IMR-90 (cell line): Measurements from ENCODE around the gene GAMT.

Experiments used
- MAZ ChIP-seq: IDR thresholded peaks from 2 replicates; pipeline ENCODE4 v1.6.1; 2012; ENCODE audit warnings: low read depth, mild to moderate bottlenecking, low read length, improper control_type of control experiment, moderate library complexity, borderline replicate concordance
- MXI1 ChIP-seq: IDR thresholded peaks from 2 replicates; pipeline ENCODE4 v1.6.1; 2012; ENCODE audit warnings: low read depth, mild to moderate bottlenecking, low read length, moderate library complexity, borderline replicate concordance
- POLR2A ChIP-seq: IDR thresholded peaks from 2 replicates; pipeline ENCODE4 v1.6.1; 2012; ENCODE audit warnings: mild to moderate bottlenecking, low read depth, low read length
- RAD21 ChIP-seq: IDR thresholded peaks from 2 replicates; pipeline ENCODE4 v1.6.1; 2012; ENCODE audit warnings: low read length, improper control_type of control experiment
- RCOR1 ChIP-seq: IDR thresholded peaks from 2 replicates; pipeline ENCODE4 v1.6.1; 2012; ENCODE audit warnings: mild to moderate bottlenecking, low read length, improper control_type of control experiment; ENCODE audit not compliant: insufficient replicate concordance
- RFX5 ChIP-seq: IDR thresholded peaks from 2 replicates; pipeline ENCODE4 v1.8.0; 2012; ENCODE audit warnings: low read depth, mild to moderate bottlenecking, low read length, moderate library complexity
- SMC3 ChIP-seq: fragments of 150-350 bp; IDR thresholded peaks from 2 replicates; pipeline ENCODE4 v1.6.1; 2016; ENCODE audit warnings: low read depth, mild to moderate bottlenecking, antibody characterized with exemption, low read length, moderate library complexity
- TF ChIP-seq, protein P1 (sequence below): conservative IDR thresholded peaks from 2 replicates; pipeline ENCODE4 v1.5.1; 2012; ENCODE audit warnings: mild to moderate bottlenecking, low read depth, low read length, improper control_type of control experiment
- TF ChIP-seq, protein P2 (sequence below): fragments of 150-350 bp; IDR thresholded peaks from 2 replicates; pipeline ENCODE4 v1.6.1; 2017; ENCODE audit warnings: mild to moderate bottlenecking, antibody characterized with exemption, low read length, low read depth
- TF ChIP-seq, protein P3 (sequence below): fragments of 150-350 bp; IDR thresholded peaks from 2 replicates; pipeline ENCODE4 v1.6.1; 2016; ENCODE audit warnings: low read depth, mild to moderate bottlenecking, low read length, moderate library complexity, borderline replicate concordance

DNA sequence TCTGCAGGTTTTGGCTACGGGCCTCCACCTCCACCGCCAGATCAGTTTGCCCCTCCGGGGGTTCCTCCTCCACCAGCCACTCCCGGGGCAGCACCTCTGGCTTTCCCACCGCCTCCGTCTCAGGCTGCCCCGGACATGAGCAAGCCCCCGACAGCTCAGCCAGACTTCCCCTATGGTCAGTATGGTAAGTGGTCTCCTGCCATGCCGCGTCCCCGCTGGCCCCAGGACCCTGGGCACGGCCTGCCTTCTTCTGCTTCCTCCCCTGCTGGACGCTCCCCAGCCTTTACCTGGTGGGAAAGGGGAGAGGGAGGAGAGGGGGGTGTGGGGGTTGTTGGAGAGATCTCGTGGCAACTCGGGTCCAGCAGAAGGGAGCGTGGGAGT, 31.2 kb upstream of the GAMT start:
- TF ChIP-seq POLR2A (no peak), SMC3 (no peak), MAZ (no peak), MXI1 (no peak), RCOR1 (no peak), RAD21 (no peak), RFX5 (no peak)
- TF ChIP-seq, protein P1, sequence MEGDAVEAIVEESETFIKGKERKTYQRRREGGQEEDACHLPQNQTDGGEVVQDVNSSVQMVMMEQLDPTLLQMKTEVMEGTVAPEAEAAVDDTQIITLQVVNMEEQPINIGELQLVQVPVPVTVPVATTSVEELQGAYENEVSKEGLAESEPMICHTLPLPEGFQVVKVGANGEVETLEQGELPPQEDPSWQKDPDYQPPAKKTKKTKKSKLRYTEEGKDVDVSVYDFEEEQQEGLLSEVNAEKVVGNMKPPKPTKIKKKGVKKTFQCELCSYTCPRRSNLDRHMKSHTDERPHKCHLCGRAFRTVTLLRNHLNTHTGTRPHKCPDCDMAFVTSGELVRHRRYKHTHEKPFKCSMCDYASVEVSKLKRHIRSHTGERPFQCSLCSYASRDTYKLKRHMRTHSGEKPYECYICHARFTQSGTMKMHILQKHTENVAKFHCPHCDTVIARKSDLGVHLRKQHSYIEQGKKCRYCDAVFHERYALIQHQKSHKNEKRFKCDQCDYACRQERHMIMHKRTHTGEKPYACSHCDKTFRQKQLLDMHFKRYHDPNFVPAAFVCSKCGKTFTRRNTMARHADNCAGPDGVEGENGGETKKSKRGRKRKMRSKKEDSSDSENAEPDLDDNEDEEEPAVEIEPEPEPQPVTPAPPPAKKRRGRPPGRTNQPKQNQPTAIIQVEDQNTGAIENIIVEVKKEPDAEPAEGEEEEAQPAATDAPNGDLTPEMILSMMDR, result no peak
- TF ChIP-seq, protein P2, sequence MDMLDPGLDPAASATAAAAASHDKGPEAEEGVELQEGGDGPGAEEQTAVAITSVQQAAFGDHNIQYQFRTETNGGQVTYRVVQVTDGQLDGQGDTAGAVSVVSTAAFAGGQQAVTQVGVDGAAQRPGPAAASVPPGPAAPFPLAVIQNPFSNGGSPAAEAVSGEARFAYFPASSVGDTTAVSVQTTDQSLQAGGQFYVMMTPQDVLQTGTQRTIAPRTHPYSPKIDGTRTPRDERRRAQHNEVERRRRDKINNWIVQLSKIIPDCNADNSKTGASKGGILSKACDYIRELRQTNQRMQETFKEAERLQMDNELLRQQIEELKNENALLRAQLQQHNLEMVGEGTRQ, result no peak
- TF ChIP-seq, protein P3, sequence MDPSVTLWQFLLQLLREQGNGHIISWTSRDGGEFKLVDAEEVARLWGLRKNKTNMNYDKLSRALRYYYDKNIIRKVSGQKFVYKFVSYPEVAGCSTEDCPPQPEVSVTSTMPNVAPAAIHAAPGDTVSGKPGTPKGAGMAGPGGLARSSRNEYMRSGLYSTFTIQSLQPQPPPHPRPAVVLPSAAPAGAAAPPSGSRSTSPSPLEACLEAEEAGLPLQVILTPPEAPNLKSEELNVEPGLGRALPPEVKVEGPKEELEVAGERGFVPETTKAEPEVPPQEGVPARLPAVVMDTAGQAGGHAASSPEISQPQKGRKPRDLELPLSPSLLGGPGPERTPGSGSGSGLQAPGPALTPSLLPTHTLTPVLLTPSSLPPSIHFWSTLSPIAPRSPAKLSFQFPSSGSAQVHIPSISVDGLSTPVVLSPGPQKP, result no peak
